IPS-NIHi11 (cell line): Measurements from ENCODE around the gene CSGALNACT2.

ENCODE experiments used
- DNase-seq: peaks from one replicate; pipeline ENCODE4 v3.0.0; 2012; ENCODE audit warnings: mixed read lengths, low spot score

CSGALNACT2 gene

DNA sequence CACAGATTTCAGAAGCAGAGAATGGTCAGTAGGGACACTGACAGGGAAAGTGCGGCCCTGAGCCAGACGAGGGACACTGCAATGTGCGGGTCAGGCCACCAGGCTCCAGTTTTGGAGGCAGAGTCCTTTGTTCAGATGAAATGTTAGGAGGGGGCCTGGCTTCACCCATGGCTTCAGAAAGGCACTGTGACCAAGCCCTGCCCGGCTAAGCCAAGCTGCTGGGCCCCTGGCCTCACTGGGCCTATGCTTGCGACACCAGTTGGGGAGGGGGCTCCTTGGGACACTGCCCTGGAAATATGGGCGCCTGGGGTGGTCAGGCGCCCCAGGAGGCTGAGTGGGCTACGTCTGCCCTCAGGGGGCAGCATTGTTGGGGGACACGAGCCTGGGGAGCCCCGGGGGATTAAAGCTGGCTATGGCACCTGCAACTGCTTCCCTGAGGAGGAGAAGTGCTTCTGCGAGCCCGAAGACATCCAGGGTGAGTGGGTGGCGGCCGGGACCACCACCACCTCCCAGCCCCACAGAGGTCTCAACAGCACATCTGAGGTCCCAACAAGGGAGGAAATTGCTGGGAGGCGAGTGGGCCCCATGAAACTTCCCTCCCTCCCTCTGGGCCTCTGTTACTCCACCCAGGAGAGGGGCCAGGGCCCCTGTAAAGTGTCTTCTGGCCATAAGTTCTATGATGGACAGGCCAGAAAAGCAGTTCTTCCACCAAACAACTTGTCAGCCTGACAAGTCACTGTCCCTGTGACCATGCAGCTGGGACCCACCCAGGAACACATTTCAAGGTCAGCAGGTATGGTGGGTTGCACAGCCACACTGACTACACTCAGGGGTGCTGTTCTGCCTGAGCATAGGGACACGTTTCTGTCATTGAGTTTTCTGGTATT lies 24.8 kb upstream of the CSGALNACT2 start:
- DNase-seq = no peak

DNA sequence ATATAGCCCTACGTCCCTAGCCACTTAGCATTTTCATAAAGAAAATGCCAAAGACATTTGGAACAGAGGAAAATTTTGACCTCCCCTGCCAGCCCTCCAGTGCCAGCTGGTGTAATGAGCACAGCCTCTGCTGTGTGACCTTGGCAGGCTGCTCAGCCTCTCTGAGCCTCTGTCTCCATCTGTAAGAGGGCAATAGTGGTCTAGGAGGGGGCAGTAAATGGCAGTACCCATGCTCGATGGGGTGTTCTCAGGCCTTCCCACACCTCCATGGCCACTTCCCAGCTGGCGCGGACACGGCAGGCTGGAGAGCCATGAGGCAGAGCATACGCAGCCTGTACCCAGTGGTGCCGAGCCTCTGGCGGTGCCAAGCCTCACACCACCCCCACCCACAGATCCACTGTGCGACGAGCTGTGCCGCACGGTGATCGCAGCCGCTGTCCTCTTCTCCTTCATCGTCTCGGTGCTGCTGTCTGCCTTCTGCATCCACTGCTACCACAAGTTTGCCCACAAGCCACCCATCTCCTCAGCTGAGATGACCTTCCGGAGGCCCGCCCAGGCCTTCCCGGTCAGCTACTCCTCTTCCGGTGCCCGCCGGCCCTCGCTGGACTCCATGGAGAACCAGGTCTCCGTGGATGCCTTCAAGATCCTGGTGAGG lies 24.0 kb upstream of the CSGALNACT2 start:
- DNase-seq = no peak

GRCh38 chr10:43114743-43115611 lies 23.3 kb upstream of the CSGALNACT2 start:
- no peak for DNase-seq

DNA sequence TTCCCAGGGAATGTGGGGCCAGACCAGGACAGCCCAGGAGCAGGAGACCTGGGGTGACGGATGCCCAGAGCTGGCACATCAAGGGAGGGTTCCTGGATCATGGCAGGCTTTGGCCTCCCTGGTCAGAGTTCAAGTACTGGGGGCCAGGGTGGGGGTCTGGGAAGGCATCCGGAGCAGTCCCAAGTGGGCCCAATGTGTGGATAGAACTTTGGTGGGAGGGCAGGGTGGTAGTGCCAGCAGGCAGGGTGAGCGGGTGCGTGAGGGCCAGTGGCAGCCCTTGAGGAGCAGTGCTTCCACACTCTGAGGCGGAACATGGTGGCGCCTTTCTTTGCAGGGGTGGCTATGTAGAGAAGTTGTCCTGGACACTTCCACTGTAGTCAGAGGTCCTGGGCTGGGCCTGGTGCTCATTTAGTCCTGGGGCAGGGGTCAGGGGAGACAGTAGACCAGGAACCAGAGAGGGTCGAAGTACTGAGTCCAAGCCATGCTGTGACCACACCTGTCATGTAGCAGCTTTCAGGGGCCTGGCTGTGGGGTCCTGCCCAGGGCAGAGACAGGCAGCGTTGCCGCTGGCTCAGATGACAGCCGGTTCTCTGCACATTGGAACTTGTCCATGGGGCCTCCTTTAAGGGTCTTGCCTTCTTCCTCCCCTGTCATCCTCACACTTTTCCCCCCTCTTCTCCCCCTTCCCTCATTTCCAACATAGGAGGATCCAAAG lies 22.2 kb upstream of the CSGALNACT2 start:
- no peak for DNase-seq

GRCh38 chr10:43116596-43116995 lies 21.6 kb upstream of the CSGALNACT2 start:
- DNase-seq = no peak

- DNase-seq = no peak
These were observed 21.0 kb upstream of the CSGALNACT2 start for GRCh38 chr10:43117031-43117776.

- no peak for DNase-seq
These were observed 20.3 kb upstream of the CSGALNACT2 start for GRCh38 chr10:43117777-43118583.

GRCh38 chr10:43118631-43119415 lies 19.4 kb upstream of the CSGALNACT2 start:
- DNase-seq = no peak

- DNase-seq = no peak
These were observed 18.7 kb upstream of the CSGALNACT2 start for GRCh38 chr10:43119416-43120115.

DNA sequence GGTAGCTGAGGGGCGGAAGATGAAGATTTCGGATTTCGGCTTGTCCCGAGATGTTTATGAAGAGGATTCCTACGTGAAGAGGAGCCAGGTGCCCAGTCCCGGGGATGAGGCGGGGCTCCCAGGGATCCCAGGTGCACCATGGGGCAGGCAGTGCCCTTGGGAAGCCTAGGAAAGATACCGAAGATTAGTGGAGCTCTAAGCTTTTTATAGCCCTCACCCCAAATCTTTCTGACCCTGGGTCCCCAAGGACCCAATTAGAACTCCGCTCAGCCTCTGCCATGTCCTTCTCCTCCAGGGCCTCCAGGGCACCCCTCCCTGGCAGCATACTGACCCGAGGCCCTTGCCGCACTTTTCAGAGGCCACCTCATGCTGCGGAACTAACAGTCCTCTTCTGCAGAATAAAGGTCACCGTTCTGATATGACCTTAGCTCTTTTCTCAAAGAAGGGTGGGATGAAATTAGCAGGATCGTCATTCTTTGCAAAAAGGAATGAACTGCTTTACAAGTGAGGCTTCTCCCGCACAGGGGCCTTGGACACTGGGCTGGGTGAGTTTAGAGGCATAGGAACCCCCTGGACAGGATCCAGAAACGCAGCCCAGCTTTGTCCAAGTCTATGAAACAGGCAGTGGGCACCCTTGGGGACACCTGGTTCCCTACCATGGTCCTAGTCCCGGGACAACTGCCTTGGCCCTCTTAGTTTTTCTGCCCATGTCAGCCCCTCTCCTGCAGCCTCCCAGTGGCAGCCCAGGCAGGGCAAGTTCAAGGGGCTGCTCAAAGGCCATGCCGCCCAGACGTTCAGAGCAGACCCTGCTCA lies 17.9 kb upstream of the CSGALNACT2 start:
- DNase-seq = no peak

DNA sequence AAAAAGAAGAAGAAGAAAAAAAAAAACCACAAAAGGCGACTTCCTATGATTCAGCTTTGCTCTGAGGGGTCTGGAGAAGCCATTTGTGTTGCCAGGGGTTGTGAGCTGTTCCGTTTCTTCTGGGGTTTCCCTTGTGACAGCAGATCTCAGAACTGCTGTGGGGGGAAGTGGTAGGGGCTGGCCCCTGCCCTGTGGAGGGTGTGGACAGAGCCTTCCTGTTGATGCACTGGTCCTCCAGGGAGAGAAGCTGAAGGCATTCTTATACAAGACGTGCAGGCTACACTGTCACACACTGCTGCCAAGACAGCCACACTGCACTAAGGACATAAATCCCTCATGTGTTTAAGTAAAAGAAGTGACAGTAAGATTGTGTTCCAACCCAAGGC lies 17.3 kb upstream of the CSGALNACT2 start:
- DNase-seq = no peak

GRCh38 chr10:43121444-43121843 lies 16.8 kb upstream of the CSGALNACT2 start:
- DNase-seq = no peak

GRCh38 chr10:43122096-43122495 lies 16.1 kb upstream of the CSGALNACT2 start:
- no peak for DNase-seq

DNA sequence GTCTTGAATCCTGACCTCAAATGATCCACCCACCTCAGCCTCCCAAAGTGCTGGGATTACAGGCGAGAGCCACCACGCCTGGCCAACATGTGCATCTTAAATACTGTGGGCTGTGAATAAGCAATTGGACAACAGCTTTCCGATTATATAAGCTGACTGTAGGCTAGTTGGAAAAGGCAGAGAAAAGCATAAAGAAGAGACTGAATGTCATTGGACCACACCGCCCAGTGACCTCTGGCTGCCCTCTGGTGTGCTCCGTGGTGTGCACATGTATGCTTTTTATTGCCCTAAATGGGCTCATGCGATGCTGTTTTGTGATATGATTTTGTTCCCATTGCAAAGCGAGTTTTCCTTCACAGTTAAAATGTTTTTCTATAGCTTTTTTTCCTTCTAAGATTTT lies 15.4 kb upstream of the CSGALNACT2 start:
- no peak for DNase-seq

DNA sequence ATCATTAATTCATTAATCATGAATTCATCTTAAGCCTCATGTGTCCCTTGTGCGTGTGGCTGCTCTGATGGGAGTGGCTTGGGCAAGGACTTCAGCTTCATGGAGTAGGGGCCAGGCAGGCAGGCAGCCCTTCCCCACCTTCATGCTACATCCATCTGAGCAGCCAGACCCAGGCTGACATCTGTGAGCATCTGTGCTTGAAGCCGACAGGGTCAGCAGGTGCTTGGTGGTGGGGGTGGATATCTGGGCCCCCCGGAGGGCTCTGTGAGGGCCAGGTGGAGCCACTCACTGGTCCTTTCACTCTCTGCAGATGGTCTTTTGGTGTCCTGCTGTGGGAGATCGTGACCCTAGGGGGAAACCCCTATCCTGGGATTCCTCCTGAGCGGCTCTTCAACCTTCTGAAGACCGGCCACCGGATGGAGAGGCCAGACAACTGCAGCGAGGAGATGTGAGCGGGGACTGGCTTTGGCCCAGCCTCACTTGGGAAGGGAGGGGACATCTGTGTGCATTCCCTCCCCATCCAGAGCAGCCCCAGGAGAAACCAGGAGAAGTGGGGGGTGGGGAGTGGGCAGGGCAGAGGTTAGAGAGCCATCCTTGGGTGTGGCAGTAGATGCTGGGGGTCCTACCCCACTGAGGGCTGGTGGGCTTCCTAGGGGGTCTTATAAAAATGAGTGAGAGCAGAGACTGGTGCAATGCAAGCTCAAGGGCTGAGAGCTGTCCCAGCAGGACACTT lies 14.7 kb upstream of the CSGALNACT2 start:
- no peak for DNase-seq

DNA sequence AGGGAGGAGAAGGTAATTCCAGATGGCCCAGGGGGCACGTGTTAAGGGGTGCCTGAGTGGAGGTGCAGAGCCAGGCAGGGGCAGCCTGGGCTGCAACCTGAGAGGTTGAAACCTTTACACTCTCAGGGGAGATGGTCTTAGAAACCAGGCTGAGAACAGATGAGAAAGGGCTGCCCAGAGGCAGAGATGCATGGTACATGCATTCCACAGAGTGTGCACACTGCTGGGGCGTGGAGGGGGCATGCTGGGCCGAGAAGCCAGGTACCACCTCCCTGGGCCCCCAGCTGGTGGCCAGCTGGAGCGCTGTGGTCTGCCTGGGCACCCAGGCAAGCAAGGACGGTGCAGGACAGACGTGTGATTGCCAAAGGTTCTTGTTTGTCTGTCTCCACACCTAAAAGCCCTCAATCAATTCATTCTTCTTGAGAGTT lies 14.1 kb upstream of the CSGALNACT2 start:
- DNase-seq = no peak

GRCh38 chr10:43124574-43125273 lies 13.5 kb upstream of the CSGALNACT2 start:
- DNase-seq = no peak
